ENCODE measurements around the gene AFF3. TPM values are rescaled to one million over a fixed set of nuclear protein-coding genes. Genes with fewer than 3 reads are reported as not detected.

Gene AFF3
- total and polyA plus RNA-seq, 3 donors from 2014 or later: 18.0 to 34.4 (median 27.1) TPM

- H3K9me3 ChIP-seq: no peaks in the 10 kb centered on the region
- H3K4me3 ChIP-seq: no peak overlapping the region
- H3K4me1 ChIP-seq: no peaks in the 10 kb centered on the region
- no peaks in the 10 kb centered on the region for H3K36me3 ChIP-seq (ENCODE audit: low read depth, missing control alignments)
- no peaks in the 10 kb centered on the region for H3K27me3 ChIP-seq
- H3K27ac ChIP-seq: no peak overlapping the region
- WGBS, 2 donors: 85 to 91% methylated on average over 3 of the region's 3 CpGs
- intact Hi-C loops (cut with DNase I; ENCODE audit: low total_unique reads): no loop called here
- TF ChIP-seq POLR2A (IDR thresholded peaks at IDR 0.05): no peak
- TF ChIP-seq, protein P1, sequence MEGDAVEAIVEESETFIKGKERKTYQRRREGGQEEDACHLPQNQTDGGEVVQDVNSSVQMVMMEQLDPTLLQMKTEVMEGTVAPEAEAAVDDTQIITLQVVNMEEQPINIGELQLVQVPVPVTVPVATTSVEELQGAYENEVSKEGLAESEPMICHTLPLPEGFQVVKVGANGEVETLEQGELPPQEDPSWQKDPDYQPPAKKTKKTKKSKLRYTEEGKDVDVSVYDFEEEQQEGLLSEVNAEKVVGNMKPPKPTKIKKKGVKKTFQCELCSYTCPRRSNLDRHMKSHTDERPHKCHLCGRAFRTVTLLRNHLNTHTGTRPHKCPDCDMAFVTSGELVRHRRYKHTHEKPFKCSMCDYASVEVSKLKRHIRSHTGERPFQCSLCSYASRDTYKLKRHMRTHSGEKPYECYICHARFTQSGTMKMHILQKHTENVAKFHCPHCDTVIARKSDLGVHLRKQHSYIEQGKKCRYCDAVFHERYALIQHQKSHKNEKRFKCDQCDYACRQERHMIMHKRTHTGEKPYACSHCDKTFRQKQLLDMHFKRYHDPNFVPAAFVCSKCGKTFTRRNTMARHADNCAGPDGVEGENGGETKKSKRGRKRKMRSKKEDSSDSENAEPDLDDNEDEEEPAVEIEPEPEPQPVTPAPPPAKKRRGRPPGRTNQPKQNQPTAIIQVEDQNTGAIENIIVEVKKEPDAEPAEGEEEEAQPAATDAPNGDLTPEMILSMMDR (IDR thresholded peaks at IDR 0.05): no peak
- no peak for DNase-seq
Measured at GRCh38 chr2:100140582-100140981, 1.8 kb downstream of the AFF3 start.

DNA sequence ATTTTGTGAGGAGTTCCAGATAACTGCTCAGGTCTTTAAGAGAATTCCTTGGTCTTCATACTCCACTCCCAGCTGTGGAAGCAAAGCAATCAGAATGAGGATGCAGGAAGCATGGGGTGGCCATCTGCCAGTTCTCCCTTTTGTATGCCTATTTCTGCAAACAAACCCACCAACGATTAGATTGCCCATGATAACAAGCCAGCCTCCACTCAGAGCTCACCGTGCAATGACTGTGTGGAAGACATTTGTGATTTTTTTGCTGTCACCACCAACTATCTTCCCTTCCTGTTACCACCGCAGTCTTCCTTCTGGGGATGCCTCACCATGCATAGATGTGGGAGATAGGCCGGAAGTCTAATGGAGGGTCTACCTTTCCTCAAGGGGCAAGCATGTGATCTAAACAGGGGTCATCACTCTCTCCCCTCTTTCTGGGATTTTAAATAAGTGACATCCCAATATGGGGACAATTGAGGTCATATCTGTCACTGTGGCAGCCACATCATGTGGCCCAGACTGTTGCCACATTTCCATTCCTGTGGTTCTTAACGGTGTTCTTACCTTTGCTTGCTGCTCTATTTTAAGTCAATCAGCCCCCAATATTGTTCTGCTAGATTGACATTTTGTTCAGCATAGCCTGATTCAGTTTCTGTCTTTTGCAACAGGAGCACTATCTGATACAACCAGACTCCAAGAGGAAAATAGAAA is 4.4 kb downstream of the AFF3 start:
- intact Hi-C loops (cut with DNase I; ENCODE audit: low total_unique reads): no loop called here
- no peak for TF ChIP-seq POLR2A (IDR thresholded peaks at IDR 0.05)
- TF ChIP-seq, protein P1 (IDR thresholded peaks at IDR 0.05): no peak
- DNase-seq: no peak
- Histone ChIP-seq H3K4me1 (no peaks in the 10 kb centered on the region), H3K27ac (no peak overlapping the region), H3K9me3 (no peaks in the 10 kb centered on the region), H3K4me3 (no peak overlapping the region), H3K36me3 (ENCODE audit: low read depth, missing control alignments) (no peaks in the 10 kb centered on the region), H3K27me3 (no peaks in the 10 kb centered on the region)
- 82 to 88% methylated on average over 5 of the region's 5 CpGs for WGBS, 2 donors

DNA sequence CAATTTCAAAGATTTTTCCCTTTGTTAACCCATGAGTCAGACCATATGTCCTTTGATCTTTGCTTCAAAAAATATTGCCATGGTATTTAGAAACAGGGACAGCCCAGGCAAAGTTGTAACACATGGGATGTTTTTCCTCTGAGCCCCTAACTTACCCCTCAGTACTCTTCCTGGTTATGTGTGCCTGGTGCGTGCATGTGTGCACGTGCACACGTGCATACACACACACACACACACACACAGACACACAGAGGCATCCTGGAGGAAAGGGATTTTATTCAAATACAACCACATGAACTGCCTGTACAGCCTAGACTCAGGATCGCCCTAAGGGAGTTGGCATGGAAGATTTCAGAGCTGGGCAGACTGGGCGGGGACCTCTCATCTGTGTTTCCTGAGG is 5.1 kb downstream of the AFF3 start:
- Histone ChIP-seq H3K4me1 (no peaks in the 10 kb centered on the region), H3K9me3 (no peaks in the 10 kb centered on the region), H3K27me3 (no peaks in the 10 kb centered on the region), H3K4me3 (no peak overlapping the region), H3K27ac (no peak overlapping the region), H3K36me3 (ENCODE audit: low read depth, missing control alignments) (no peaks in the 10 kb centered on the region)
- TF ChIP-seq, protein P1 (IDR thresholded peaks at IDR 0.05): no peak
- no peak for TF ChIP-seq POLR2A (IDR thresholded peaks at IDR 0.05)
- intact Hi-C loops (cut with DNase I; ENCODE audit: low total_unique reads): no loop called here
- 88 to 91% methylated on average over 5 of the region's 5 CpGs for WGBS, 2 donors
- no peak for DNase-seq

GRCh38 chr2:100136310-100136709 is 6.1 kb downstream of the AFF3 start:
- DNase-seq: no peak
- Histone ChIP-seq H3K27ac (no peak overlapping the region), H3K27me3 (no peaks in the 10 kb centered on the region), H3K9me3 (no peaks in the 10 kb centered on the region), H3K4me3 (no peak overlapping the region), H3K36me3 (ENCODE audit: low read depth, missing control alignments) (no peaks in the 10 kb centered on the region), H3K4me1 (no peaks in the 10 kb centered on the region)
- intact Hi-C loops (cut with DNase I; ENCODE audit: low total_unique reads): no loop called here
- 90 to 95% methylated on average over 4 of the region's 4 CpGs for WGBS, 2 donors
- no peak for TF ChIP-seq POLR2A (IDR thresholded peaks at IDR 0.05)
- TF ChIP-seq, protein P1 (IDR thresholded peaks at IDR 0.05): no peak

DNA sequence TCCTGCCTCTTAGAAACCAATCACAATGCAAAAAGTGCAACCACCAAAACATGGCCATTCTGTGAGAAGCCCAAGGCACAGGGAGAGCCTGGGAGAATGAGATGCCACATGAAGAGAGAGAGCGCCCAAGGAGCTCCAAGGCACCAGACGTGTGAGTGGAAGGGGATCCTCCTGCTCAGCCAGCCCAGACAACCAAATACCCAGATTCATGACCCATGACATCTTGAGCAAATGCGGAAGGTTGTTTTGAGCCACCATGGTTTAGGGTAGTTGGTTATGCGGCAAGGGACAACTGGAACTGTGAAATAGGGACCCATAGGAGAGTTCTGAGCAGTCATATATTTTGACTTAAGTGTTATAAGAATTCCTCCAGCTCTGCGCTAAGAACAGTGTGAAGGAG is 7.0 kb downstream of the AFF3 start:
- no peaks in the 10 kb centered on the region for H3K36me3 ChIP-seq (ENCODE audit: low read depth, missing control alignments)
- H3K27me3 ChIP-seq: no peaks in the 10 kb centered on the region
- DNase-seq: no peak
- no peak overlapping the region for H3K4me3 ChIP-seq
- H3K27ac ChIP-seq: no peak overlapping the region
- H3K4me1 ChIP-seq: no peaks in the 10 kb centered on the region
- WGBS, 2 donors: 92 to 98% methylated on average over 5 of the region's 5 CpGs
- intact Hi-C loops (cut with DNase I; ENCODE audit: low total_unique reads): no loop called here
- TF ChIP-seq POLR2A (IDR thresholded peaks at IDR 0.05): no peak
- TF ChIP-seq, protein P1 (IDR thresholded peaks at IDR 0.05): no peak
- no peaks in the 10 kb centered on the region for H3K9me3 ChIP-seq
